Testis (tissue), 3 donors: ENCODE data around the gene ALDH1B1. TPM values are rescaled to one million over a fixed set of nuclear protein-coding genes. Genes with fewer than 3 reads are reported as not detected.

Source experiments
- DNase-seq: peaks from one replicate; pipeline ENCODE4 v3.0.0-alpha.2; 2019
- H3K27ac ChIP-seq, 2 donors: fragments of 200-600 bp; sonication (generic); one replicate each; pipeline ENCODE4 v1.5.1; 2019
- H3K27me3 ChIP-seq: fragments of 200-600 bp; sonication (generic); one replicate; pipeline ENCODE4 v1.5.1; 2019
- H3K36me3 ChIP-seq: fragments of 200-600 bp; sonication (generic); one replicate; pipeline ENCODE4 v1.5.1; 2017; ENCODE audit warnings: low read depth; ENCODE audit errors: missing control alignments
- H3K4me1 ChIP-seq: fragments of 200-600 bp; sonication (generic); one replicate; pipeline ENCODE4 v1.5.1; 2019
- H3K4me3 ChIP-seq, 2 donors: fragments of 200-600 bp; sonication (generic); one replicate each; pipeline ENCODE4 v1.5.1; 2017 to 2019
- H3K9me3 ChIP-seq: fragments of 200-600 bp; sonication (generic); one replicate; pipeline ENCODE4 v1.5.1; 2017
- POLR2A ChIP-seq: fragments of 450-650 bp; IDR thresholded peaks from one replicate; pipeline ENCODE4 v1.6.1; 2017; ENCODE audit warnings: antibody characterized with exemption, mild to moderate bottlenecking, moderate library complexity
- WGBS, 2 donors: methylation state at CpG; one replicate each; pipeline ENCODE4 v1.1.5; 2018; 5-methylcytosine and 5-hydroxymethylcytosine counted together
- intact Hi-C: fragments of 100-400 bp; cut with DNase I; formaldehyde crosslinking; loops from one replicate; pipeline ENCODE4 v1.15.1; 2023; ENCODE audit warnings: low total_unique reads
- polyA plus RNA-seq: library from polyadenylated mRNA; stranded (reverse); fragments of 350-450 nt; fragmentation: Illumina TruSeq; extraction: RNeasy Lipid Tissue Mini Kit (QIAGEN cat#74804); gene quantifications from one replicate; pipeline ENCODE4 v1.2.3, GENCODE V29; 2014; ENCODE audit warnings: low read depth, low replicate concordance; ENCODE audit not compliant: insufficient read depth
- total RNA-seq, 2 donors: library from RNA; depleted of rRNA; stranded (reverse); fragments of >200 nt; gene quantifications; one replicate each; pipeline ENCODE4 v1.2.3, GENCODE V29; 2016
- TF ChIP-seq, protein P1 (sequence below), 3 experiments: fragments of 450-650 bp in 2 of 3; fragments of 200-600 bp in 1 of 3; sonication (generic) in 1 of 3; IDR thresholded peaks; one replicate each; pipeline ENCODE4 v1.5.1; 2016 to 2019; ENCODE audit warnings: antibody characterized with exemption in 3 of 3, mild to moderate bottlenecking in 2 of 3, moderate library complexity in 1 of 3

ALDH1B1 gene
- total and polyA plus RNA-seq, 3 donors from 2014 or later: 42.2 to 71.7 (median 42.4) TPM

DNA sequence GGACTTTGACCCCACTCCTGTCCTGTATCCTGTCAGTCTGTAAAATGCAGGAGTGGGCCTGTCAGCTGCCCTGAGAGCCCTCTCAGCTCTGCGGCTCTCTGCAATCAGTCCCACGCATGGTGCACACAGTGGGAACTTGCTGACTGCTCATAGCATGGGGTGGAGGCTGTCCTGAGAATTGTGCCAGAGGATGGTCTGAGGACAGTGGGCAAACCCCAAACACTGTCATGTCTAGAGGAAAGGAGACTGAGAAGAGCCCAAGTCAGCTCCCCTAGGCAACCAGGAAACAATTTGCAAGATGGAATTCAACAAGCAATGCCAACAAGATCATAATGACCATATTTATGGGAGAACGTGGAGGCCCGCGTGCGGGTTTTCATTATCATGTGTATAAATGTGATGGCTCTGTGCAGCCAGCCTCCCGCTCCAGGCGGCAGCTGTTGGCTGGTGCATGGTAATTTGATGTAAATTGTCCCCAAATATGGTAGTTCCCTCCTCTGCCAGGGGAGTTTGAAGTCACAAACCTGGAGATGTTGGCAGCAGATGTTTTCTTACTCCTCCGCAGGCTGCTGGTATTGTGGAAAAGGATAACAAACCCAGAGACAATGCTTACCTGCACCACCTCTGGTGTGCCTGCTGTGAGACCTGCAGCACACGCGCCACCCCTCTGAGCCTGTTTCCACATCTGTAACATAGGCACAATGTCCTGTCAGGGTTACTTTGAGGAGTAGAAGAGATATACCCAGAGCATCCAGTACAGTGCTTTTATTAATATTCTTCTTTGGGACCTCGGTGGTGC lies 39.8 kb upstream of the ALDH1B1 start:
- TF ChIP-seq, protein P1, sequence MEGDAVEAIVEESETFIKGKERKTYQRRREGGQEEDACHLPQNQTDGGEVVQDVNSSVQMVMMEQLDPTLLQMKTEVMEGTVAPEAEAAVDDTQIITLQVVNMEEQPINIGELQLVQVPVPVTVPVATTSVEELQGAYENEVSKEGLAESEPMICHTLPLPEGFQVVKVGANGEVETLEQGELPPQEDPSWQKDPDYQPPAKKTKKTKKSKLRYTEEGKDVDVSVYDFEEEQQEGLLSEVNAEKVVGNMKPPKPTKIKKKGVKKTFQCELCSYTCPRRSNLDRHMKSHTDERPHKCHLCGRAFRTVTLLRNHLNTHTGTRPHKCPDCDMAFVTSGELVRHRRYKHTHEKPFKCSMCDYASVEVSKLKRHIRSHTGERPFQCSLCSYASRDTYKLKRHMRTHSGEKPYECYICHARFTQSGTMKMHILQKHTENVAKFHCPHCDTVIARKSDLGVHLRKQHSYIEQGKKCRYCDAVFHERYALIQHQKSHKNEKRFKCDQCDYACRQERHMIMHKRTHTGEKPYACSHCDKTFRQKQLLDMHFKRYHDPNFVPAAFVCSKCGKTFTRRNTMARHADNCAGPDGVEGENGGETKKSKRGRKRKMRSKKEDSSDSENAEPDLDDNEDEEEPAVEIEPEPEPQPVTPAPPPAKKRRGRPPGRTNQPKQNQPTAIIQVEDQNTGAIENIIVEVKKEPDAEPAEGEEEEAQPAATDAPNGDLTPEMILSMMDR (IDR thresholded peaks at IDR 0.05): no peak
- no peak for TF ChIP-seq POLR2A
- no peak for DNase-seq
- intact Hi-C loops: no loop called here
- Histone ChIP-seq H3K27me3 (no peaks in the 10 kb centered on the region), H3K4me3 (no peak overlapping the region), H3K36me3 (no peaks in the 10 kb centered on the region), H3K9me3 (no peaks in the 10 kb centered on the region), H3K4me1 (no peaks in the 10 kb centered on the region), H3K27ac (no peak overlapping the region)
- 90 to 92% methylated on average over 12 of the region's 12 CpGs for WGBS, 2 donors

- intact Hi-C loops: no loop called here
- TF ChIP-seq POLR2A: no peak
- TF ChIP-seq, protein P1 (IDR thresholded peaks at IDR 0.05): no peak
- H3K9me3 ChIP-seq: no peaks in the 10 kb centered on the region
- H3K4me3 ChIP-seq: no peak overlapping the region
- H3K27ac ChIP-seq: no peak overlapping the region
- WGBS, 2 donors: 76 to 97% methylated on average over 3 of the region's 3 CpGs
- H3K36me3 ChIP-seq: no peaks in the 10 kb centered on the region
- no peaks in the 10 kb centered on the region for H3K4me1 ChIP-seq
- no peaks in the 10 kb centered on the region for H3K27me3 ChIP-seq
- no peak for DNase-seq
Measured at GRCh38 chr9:38355115-38355514, 37.4 kb upstream of the ALDH1B1 start.

DNA sequence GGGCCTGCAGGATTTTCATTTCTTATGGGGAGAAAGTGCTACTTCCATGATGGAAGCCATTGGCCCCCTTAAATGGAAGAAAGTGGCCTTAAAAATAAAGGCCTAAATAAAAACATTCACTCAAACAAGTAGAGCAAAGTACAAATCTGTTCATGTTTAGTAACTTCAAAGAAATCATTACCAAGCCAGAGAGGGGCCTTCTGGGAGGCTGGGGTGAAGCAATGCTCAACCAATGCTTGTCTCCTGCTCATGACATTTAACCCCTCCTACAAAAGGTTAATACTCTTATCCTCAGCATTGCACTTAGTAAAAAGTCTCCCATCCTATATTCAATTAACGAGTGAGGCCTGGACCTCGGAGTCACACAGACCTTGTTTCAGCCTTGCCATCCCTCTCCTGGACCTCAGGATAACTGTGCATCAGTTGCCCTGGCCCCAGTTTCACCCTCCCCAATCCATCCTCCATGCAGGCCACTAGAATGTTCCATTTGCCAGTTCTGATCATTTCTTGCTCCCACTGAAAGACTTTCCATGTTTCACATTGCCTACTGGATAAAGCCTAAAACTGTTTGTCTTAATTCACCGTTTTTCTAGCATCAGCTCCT lies 36.9 kb upstream of the ALDH1B1 start:
- Histone ChIP-seq H3K9me3 (no peaks in the 10 kb centered on the region), H3K36me3 (no peaks in the 10 kb centered on the region), H3K27me3 (no peaks in the 10 kb centered on the region), H3K27ac (no peak overlapping the region), H3K4me1 (no peaks in the 10 kb centered on the region), H3K4me3 (no peak overlapping the region)
- DNase-seq: no peak
- WGBS, 2 donors: 88 to 96% methylated on average over 3 of the region's 3 CpGs
- intact Hi-C loops: no loop called here
- no peak for TF ChIP-seq POLR2A
- TF ChIP-seq, protein P1 (IDR thresholded peaks at IDR 0.05): no peak

DNA sequence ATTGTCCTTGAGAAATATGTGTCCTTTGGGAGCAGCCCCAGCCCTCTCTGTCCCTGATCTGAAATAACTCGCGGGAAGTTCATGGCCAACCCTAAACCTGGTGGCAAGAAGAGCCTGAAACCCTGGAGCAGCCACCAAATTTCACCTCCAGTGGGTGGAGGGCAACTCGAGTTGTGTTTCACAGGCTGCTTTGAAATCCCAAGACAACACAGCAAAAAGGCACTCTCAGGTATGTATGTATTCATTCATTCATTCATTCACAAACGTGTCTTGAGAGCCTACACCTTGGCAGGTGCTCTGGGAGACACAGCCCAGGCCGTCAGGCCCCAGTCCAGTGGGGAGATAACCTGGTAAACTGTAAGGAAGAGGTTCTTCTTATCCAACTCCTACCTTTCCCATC lies 35.7 kb upstream of the ALDH1B1 start:
- intact Hi-C loops: no loop called here
- H3K36me3 ChIP-seq: no peaks in the 10 kb centered on the region
- no peak for DNase-seq
- no peak overlapping the region for H3K4me3 ChIP-seq
- no peaks in the 10 kb centered on the region for H3K9me3 ChIP-seq
- TF ChIP-seq, protein P1 (IDR thresholded peaks at IDR 0.05): no peak
- TF ChIP-seq POLR2A: no peak
- WGBS, 2 donors: 54 to 55% methylated on average over 5 of the region's 5 CpGs
- H3K27ac ChIP-seq: no peak overlapping the region
- H3K27me3 ChIP-seq: no peaks in the 10 kb centered on the region
- no peaks in the 10 kb centered on the region for H3K4me1 ChIP-seq
